ENCODE measurements around the gene UBAP2.
"Not testable (repeated sequence)": the region's sequence is repeated elsewhere in the genome, so short reads cannot be mapped to it uniquely, and the experiment has no call there.

The UBAP2 gene

DNA sequence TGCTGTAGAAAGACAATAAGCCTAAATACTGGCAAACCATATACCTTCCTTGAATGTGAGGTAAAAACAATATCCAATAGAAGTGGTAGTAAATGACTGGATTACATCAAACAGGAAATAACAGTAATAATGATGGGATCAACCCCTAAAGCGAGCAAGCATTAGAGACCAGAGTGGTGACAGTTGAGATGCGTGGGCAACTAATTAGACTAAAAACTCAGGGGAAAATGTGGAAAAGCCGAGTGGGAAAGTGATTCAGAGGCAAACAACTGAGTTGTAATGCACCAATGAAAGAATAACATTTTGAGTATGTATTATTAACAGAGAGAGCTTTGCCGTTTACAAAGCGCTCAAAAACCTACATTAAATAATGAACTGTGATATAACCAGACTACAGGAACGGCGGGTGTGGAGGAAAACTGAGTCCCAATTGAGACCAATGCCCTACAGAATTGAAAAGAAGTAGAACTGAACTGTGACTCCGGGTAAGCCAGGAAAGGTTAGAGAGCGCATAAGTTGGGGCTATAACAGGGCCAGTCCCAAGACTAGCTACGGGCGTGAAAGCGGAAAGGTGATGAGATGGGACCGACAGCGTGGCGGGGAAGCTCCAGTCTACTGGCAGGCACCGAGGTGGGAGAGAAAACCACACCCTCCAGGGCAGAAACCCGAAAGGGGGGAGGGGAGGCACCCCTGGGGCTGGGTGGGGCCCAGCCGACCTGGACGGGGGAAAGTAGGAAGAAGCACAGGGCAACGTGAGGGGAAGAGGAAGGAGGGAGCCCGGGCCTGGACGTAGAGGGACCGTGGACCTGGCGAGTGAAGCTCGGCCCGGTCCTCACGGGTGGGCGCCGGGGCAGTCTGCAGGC, 592 bp downstream of the UBAP2 start:
- DNase-seq = peak; percentile 34

- DNase-seq = no peak
Observed at GRCh38 chr9:34046784-34047379, 1.8 kb downstream of the UBAP2 start.

DNA sequence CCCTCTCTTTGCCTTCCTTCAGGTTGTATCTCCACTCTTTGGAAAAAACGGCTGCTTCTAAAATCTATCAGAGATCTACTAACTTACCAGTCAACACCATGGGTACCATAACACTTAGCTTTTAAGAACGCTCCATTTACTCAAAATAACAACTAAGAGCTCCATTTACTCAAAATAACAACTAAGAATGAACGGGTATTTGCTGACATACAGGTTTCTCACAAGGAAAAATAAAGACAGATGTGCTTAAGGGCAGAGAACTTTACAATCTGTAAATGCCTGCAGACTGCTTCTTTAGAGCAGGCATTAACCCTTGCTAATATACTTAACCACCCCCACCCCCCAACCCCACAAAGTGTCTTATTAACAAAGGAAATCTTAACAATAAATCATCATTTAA, 2.8 kb downstream of the UBAP2 start:
- DNase-seq = no peak

GRCh38 chr9:34042074-34042473, 6.6 kb downstream of the UBAP2 start:
- DNase-seq = not testable (repeated sequence)

- DNase-seq = not testable (repeated sequence)
Observed at GRCh38 chr9:34038851-34039250, 9.8 kb downstream of the UBAP2 start.

- no peak for DNase-seq
Observed at GRCh38 chr9:34037626-34038025, 11.1 kb downstream of the UBAP2 start.

DNA sequence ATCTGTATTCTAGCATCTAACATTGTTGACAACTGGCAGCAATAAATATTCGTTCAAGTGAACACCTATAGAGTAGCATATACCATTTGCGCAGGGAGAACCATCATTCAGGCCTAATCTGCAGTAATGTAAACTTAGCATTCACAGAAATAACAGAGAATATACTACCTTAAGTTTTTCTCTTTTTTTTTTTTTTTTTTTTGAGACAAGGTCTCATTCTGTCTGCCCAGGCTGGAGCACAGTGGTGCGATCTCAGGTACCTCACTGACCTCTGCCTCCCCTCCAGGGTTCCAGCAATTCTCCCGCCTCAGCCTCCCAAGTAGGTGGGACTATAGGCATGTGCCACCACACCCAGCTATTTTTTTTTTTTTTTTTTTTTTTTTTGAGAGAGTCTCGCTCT, 12.1 kb downstream of the UBAP2 start:
- DNase-seq = no peak

DNA sequence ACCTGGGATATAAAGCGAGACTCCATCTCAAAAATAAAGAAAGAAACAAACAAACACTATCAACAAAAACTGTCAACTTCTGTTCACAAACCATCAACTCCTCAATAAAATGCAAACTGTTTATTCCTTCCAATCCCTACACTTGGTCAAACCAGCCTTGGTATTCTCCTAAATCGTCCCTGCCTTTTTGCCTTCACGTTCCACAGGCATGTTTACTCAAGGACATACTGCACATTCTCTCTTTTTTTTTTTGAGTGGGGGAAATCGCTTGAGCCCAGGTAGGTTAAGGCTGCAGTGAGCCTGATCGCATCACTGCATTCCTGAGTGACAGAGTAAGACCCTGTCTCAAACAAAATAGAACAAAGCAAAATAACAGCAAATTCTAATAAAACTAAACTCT, 13.0 kb downstream of the UBAP2 start:
- DNase-seq = no peak

DNA sequence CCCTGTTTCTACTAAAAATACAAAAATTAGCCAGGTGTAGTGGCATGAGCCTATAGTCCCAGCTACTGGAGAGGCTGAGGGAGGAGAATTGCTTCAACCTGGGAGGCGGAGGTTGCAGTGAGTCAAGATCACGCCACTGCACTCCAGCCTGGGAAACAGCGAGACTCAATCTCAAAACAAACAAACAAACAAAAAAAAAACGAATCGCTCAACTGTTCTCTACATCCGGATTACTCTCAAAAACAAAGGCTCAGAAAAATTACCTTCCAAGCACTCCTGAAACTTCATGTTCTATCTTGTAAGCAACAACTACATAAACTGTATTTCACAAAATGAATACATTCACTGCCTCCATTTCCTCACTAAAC, 14.0 kb downstream of the UBAP2 start:
- DNase-seq = no peak

DNA sequence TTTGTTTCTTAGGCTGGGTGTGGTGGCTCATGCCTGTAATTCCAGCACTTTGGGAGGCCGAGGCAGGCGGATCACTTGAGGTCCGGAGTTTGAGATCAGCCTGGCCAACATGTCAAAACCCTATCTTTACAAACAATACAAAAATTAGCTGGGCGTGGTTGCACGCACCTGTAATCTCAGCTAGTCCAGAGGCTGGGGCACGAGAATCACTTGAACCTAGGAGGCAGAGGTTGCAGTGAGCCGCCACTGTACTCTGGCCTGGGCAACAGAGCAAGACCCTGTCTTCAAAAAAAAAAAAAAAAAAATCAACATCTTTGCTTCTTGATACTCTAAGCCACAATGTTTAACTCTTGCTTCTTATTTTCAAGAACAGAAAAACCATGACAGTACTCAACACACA, 16.1 kb downstream of the UBAP2 start:
- DNase-seq = no peak

DNA sequence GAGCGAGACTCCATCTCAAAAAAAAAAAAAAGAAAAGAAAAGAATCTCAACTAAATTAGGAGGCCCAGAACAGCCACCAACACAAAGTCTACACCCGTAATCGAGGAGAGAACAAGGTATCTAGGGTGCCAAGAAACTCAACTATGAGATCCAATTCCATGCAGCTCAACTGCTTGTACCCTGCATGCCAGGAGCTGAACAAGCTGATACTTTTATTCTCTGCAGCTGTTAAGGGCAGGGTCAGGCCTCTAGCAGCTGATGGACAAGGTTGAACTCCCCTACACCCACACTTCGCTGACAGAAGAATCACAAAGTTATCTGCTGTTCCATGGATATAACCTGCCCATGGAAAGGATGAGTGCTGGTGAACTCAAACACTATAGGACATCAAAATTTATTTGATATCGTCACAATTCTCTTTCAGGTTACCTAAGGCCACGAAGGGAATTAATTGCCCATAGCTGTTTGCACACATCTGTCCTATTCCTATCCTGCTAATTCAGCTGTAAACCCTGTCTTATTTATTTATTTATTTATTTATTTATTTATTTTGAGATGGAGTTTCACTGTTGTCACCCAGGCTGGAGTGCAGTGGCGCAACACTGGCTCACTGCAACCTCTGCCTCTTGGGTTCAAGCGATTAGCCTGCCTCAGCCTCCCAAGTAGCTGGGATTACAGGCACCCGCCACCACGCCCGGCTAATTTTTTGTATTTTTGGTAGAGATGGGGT, 20.7 kb downstream of the UBAP2 start:
- no peak for DNase-seq

GRCh38 chr9:34025811-34026210, 22.9 kb downstream of the UBAP2 start:
- no peak for DNase-seq

DNA sequence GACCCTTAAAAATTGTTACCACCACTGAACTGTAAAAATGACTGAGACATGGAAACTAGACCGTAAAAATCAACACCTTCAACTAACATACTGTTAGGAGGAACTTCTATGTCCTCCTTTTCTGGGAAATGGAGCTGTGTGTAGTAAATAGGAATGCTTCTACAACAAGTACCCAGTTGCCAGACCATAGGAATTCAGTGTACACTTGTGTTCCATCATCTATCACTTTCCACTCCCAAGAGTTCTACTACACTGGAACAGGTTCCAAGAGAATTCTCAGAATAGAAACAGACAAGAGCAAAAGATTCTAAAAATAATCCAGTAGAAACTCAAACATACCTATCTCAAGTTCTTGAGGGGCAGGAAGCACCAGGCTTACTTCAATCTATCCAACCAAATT, 23.6 kb downstream of the UBAP2 start:
- no peak for DNase-seq

DNA sequence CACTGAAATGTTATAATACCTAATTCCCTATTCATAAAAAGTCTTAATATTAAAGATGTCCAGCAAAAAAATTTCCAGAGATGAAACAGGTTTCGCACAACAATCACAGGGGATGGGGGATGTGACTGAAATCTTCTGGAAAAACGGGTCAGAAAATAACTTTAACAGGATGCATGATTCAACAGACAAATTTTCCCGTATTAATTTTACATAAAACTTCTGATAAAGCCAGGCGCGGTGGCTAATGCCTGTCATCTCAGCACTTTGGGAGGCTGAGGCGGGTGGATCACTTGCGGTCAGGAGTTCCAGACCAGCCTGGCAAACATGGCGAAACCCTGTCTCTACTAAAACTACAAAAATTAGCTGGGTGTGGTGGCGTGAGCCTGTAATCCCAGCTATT, 24.2 kb downstream of the UBAP2 start:
- DNase-seq = not testable (repeated sequence)

DNA sequence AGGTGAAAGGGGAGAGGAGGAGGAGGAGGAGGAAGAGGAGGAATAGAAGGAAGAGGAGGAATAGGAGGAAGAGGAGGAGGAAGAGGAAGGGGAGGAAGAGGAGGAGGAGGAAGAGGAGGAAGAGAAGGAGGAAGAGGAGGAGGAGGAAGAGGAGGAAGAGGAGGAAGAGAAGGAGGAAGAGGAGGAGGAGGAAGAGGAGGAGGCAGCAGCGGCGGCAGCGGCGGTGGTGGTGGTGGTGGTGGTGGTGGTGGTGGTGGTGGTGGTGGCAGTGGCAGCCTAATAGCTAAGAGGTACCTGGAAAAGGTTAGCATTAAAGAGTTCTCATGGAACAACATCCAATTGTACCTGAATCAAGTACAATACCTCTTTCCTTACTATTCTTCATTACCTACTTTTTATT, 32.5 kb downstream of the UBAP2 start:
- DNase-seq = no peak

DNA sequence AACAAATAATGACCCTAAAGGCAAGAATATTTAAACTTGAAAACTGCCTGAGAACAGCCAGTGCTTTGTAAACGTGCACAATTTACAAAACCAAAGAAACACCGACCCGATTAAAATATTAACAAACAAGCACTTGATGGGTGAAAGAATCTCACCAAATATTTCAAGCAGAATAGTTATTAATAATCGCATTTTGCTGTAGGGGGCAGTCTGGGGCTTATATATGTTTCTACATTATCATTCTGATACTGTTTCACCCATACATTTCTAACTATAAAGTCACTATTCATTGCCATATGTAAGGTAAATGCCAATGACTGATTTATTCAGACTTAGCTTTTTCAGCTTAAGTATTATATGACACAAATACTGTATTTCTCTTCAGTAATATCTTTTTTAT, 37.7 kb downstream of the UBAP2 start:
- DNase-seq = no peak

- DNase-seq = no peak
Observed at GRCh38 chr9:34001951-34002350, 46.7 kb downstream of the UBAP2 start.

- DNase-seq = no peak
Observed at GRCh38 chr9:34001298-34001697, 47.4 kb downstream of the UBAP2 start.

- no peak for DNase-seq
Observed at GRCh38 chr9:33995449-33995848, 53.2 kb downstream of the UBAP2 start.

DNA sequence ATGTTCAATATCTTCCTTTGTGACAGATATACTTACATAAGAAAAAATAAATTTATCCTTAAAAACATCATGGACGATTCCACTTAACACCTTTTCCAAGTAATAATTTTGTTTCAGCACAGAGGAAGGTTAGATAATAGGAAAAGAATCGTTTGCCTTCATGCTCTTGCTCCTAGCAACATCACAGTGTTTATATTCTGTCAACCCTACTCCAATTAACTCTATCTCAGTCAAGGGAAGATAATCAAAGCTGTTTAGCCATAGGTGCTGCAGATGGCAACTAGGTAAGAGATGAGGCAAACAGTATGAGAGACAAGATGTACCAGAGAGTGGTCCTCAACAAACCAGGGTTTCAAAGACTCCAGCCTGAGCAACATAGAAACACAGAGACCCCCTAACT, 55.6 kb downstream of the UBAP2 start:
- no peak for DNase-seq

GRCh38 chr9:33992632-33993031, 56.1 kb downstream of the UBAP2 start:
- DNase-seq = no peak

- peak; percentile 43 for DNase-seq
Observed at GRCh38 chr9:33988219-33988890, 60.3 kb downstream of the UBAP2 start.

GRCh38 chr9:33976414-33976813, 72.3 kb downstream of the UBAP2 start:
- DNase-seq = no peak

- no peak for DNase-seq
Observed at GRCh38 chr9:33972698-33973097, 76.0 kb downstream of the UBAP2 start.
